ENCODE data around the gene RAB40A.

Gene RAB40A

DNA sequence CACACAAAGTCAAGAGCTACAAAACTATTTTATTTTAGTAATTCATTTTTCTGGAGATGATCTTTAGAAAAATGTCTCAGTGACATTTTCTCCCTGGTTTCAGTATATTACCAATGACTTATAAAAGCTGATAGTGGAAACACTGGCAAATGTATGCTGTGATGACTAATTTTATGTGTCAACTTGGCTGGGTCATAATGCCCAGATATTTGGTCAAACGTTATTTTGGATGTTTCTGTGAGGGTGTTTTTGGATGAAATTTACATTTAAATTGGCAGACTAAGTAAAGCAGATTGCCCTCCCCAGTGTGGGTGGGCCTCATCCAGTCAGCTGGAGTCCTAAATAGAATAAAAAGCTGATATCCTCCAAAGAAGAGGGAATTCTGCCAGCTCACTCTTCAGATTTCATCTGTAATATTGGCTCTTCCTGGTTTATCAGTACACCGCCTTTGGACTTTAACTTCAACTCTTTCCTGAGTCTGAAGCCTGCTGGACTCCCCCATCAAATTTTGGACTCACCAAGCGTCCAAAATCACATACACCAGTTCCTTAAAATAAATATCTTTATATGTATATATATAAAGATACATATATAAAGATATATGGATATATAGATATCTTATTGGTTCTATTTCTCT lies 31.2 kb upstream of the RAB40A start:
- H3K4me2 ChIP-seq (ENCODE audit: low read length, poor library complexity, severe bottlenecking) = no peak overlapping the region
- H3K23ac ChIP-seq (ENCODE audit: low read length in 2 of 2) = no peak overlapping the region
- H2BK12ac ChIP-seq (ENCODE audit: low read length in 2 of 2) = no peak overlapping the region
- no peak overlapping the region for H4K8ac ChIP-seq (ENCODE audit: low read length)
- H2BK15ac ChIP-seq (ENCODE audit: low read depth, poor library complexity, severe bottlenecking) = no peak overlapping the region
- no peak overlapping the region for H3K14ac ChIP-seq (ENCODE audit: low read length in 2 of 2)
- no peak overlapping the region for H2AFZ ChIP-seq (ENCODE audit: low read depth, low read length)
- H3K4me3 ChIP-seq (ENCODE audit: insufficient read depth in 1 of 2, low read depth in 1 of 2, low read length in 2 of 2) = no peak overlapping the region
- H3K9ac ChIP-seq (ENCODE audit: low read length) = peak overlapping the region; percentile 58
- H3K36me3 ChIP-seq (ENCODE audit: control insufficient read depth in 1 of 2, insufficient read depth in 2 of 2, low read depth in 1 of 2, low read length in 2 of 2) = no peaks in the 10 kb centered on the region
- no peaks in the 10 kb centered on the region for H3K79me1 ChIP-seq (replicated peaks; ENCODE audit: low read length, poor library complexity, severe bottlenecking)
- 67% methylated on average over 1 of the region's 3 CpGs for WGBS
- no peak overlapping the region for H2AK5ac ChIP-seq (ENCODE audit: low read length, severe bottlenecking)
- no peak overlapping the region for H3K18ac ChIP-seq (ENCODE audit: low read depth in 1 of 2, low read length in 2 of 2)
- H3K9me3 ChIP-seq (ENCODE audit: control insufficient read depth, low read length) = peaks cover 10% of the 10 kb centered on the region
- no peak overlapping the region for H2BK5ac ChIP-seq (ENCODE audit: low read depth, low read length, poor library complexity, severe bottlenecking)
- no peak overlapping the region for H3K27ac ChIP-seq (ENCODE audit: low read length, poor library complexity, severe bottlenecking)
- DNase-seq = no peak
- H3K4me1 ChIP-seq (ENCODE audit: control insufficient read depth, insufficient read depth, low read depth, low read length) = no peaks in the 10 kb centered on the region
- no peak overlapping the region for H3K4ac ChIP-seq (ENCODE audit: low read depth in 1 of 2, low read length in 2 of 2)
- no peak overlapping the region for H2BK120ac ChIP-seq (ENCODE audit: low read depth, low read length)
- peaks cover 0 to 19% of the 10 kb centered on the region in 2 experiments for H3K27me3 ChIP-seq (ENCODE audit: control insufficient read depth in 1 of 2, insufficient read depth in 1 of 2, low read length in 2 of 2)
- no peak overlapping the region for H4K91ac ChIP-seq (ENCODE audit: low read length)

- H2AFZ ChIP-seq (ENCODE audit: low read depth, low read length) = no peak overlapping the region
- no peak overlapping the region for H2BK120ac ChIP-seq (ENCODE audit: low read depth, low read length)
- no peaks in the 10 kb centered on the region for H3K79me1 ChIP-seq (replicated peaks; ENCODE audit: low read length, poor library complexity, severe bottlenecking)
- no peak overlapping the region for H2AK5ac ChIP-seq (ENCODE audit: low read length, severe bottlenecking)
- no peaks in the 10 kb centered on the region for H3K4me1 ChIP-seq (ENCODE audit: control insufficient read depth, insufficient read depth, low read depth, low read length)
- H2BK15ac ChIP-seq (ENCODE audit: low read depth, poor library complexity, severe bottlenecking) = no peak overlapping the region
- no peak overlapping the region for H3K4me2 ChIP-seq (ENCODE audit: low read length, poor library complexity, severe bottlenecking)
- H4K8ac ChIP-seq (ENCODE audit: low read length) = no peak overlapping the region
- no peak overlapping the region for H2BK5ac ChIP-seq (ENCODE audit: low read depth, low read length, poor library complexity, severe bottlenecking)
- peaks cover 0 to 13% of the 10 kb centered on the region in 2 experiments for H3K27me3 ChIP-seq (ENCODE audit: control insufficient read depth in 1 of 2, insufficient read depth in 1 of 2, low read length in 2 of 2)
- no peak for DNase-seq
- H3K14ac ChIP-seq (ENCODE audit: low read length in 2 of 2) = no peak overlapping the region
- no peak overlapping the region for H2BK12ac ChIP-seq (ENCODE audit: low read length in 2 of 2)
- no peak overlapping the region for H3K18ac ChIP-seq (ENCODE audit: low read depth in 1 of 2, low read length in 2 of 2)
- H3K27ac ChIP-seq (ENCODE audit: low read length, poor library complexity, severe bottlenecking) = no peak overlapping the region
- H3K9me3 ChIP-seq (ENCODE audit: control insufficient read depth, low read length) = peaks cover 10% of the 10 kb centered on the region
- no peak overlapping the region for H3K4me3 ChIP-seq (ENCODE audit: insufficient read depth in 1 of 2, low read depth in 1 of 2, low read length in 2 of 2)
- H3K9ac ChIP-seq (ENCODE audit: low read length) = peak overlapping the region; percentile 58
- no peak overlapping the region for H3K4ac ChIP-seq (ENCODE audit: low read depth in 1 of 2, low read length in 2 of 2)
- no peak overlapping the region for H4K91ac ChIP-seq (ENCODE audit: low read length)
- H3K23ac ChIP-seq (ENCODE audit: low read length in 2 of 2) = no peak overlapping the region
- WGBS = 82% methylated on average over 2 of the region's 3 CpGs
- no peaks in the 10 kb centered on the region for H3K36me3 ChIP-seq (ENCODE audit: control insufficient read depth in 1 of 2, insufficient read depth in 2 of 2, low read depth in 1 of 2, low read length in 2 of 2)
Observed at GRCh38 chrX:103549916-103550315, 30.6 kb upstream of the RAB40A start.

DNA sequence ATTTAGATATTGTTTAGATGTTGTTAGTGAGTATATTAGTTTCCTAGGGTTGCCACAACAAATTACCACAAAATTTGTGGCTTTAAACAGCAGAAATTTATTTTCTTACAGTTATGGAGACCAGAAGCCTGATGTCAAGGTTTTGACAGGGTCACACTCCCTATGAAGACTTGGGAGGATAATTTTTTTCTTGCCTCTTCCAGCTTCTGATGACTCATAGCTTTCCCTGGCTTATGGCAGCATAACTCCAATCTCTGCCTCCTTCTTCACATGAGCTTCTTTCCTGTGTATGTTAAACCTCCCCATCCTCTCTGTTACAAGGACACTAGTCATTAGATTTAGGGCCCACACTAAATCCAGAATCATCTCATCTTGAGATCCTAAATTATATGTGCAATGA lies 20.9 kb upstream of the RAB40A start:
- Histone ChIP-seq H3K27me3 (ENCODE audit: control insufficient read depth in 1 of 2, insufficient read depth in 1 of 2, low read length in 2 of 2) (peaks cover 0 to 19% of the 10 kb centered on the region in 2 experiments), H3K4me1 (ENCODE audit: control insufficient read depth, insufficient read depth, low read depth, low read length) (no peaks in the 10 kb centered on the region), H3K23ac (ENCODE audit: low read length in 2 of 2) (no peak overlapping the region), H3K14ac (ENCODE audit: low read length in 2 of 2) (no peak overlapping the region), H3K9me3 (ENCODE audit: control insufficient read depth, low read length) (no peaks in the 10 kb centered on the region), H2BK15ac (ENCODE audit: low read depth, poor library complexity, severe bottlenecking) (no peak overlapping the region), H2AFZ (ENCODE audit: low read depth, low read length) (no peak overlapping the region), H2BK5ac (ENCODE audit: low read depth, low read length, poor library complexity, severe bottlenecking) (no peak overlapping the region), H3K79me1 (replicated peaks; ENCODE audit: low read length, poor library complexity, severe bottlenecking) (no peaks in the 10 kb centered on the region), H2BK120ac (ENCODE audit: low read depth, low read length) (no peak overlapping the region), H3K18ac (ENCODE audit: low read depth in 1 of 2, low read length in 2 of 2) (no peak overlapping the region), H3K36me3 (ENCODE audit: control insufficient read depth in 1 of 2, insufficient read depth in 2 of 2, low read depth in 1 of 2, low read length in 2 of 2) (no peaks in the 10 kb centered on the region), H3K9ac (ENCODE audit: low read length) (peak overlapping the region; percentile 11), H3K27ac (ENCODE audit: low read length, poor library complexity, severe bottlenecking) (no peak overlapping the region), H3K4ac (ENCODE audit: low read depth in 1 of 2, low read length in 2 of 2) (no peak overlapping the region), H3K4me3 (ENCODE audit: insufficient read depth in 1 of 2, low read depth in 1 of 2, low read length in 2 of 2) (no peak overlapping the region), H4K91ac (ENCODE audit: low read length) (no peak overlapping the region), H2AK5ac (ENCODE audit: low read length, severe bottlenecking) (no peak overlapping the region), H3K4me2 (ENCODE audit: low read length, poor library complexity, severe bottlenecking) (no peak overlapping the region), H2BK12ac (ENCODE audit: low read length in 2 of 2) (no peak overlapping the region), H4K8ac (ENCODE audit: low read length) (no peak overlapping the region)
- DNase-seq = peak; percentile 10

DNA sequence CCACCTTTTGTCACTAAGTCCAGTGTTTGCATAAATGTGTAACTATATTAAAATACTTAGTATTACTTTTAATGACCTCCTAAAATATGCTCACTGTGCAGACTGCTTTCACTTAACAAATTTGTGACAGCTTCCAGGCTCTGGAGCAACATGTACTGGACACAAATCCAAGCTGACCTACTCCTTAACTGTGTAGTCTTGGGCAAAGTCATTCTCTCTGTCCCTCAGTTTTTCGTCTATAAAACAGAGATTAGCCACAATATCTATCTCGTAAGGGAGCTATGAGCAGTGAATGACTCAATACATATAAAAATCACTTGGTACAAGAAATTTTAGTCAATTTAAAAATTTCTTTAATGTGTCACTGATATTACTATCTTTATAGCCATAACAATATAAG lies 20.4 kb upstream of the RAB40A start:
- Histone ChIP-seq H3K14ac (ENCODE audit: low read length in 2 of 2) (no peak overlapping the region), H2AK5ac (ENCODE audit: low read length, severe bottlenecking) (no peak overlapping the region), H2BK120ac (ENCODE audit: low read depth, low read length) (no peak overlapping the region), H3K4me1 (ENCODE audit: control insufficient read depth, insufficient read depth, low read depth, low read length) (no peaks in the 10 kb centered on the region), H3K9ac (ENCODE audit: low read length) (peak overlapping the region; percentile 11), H3K4me2 (ENCODE audit: low read length, poor library complexity, severe bottlenecking) (no peak overlapping the region), H3K18ac (ENCODE audit: low read depth in 1 of 2, low read length in 2 of 2) (no peak overlapping the region), H3K79me1 (replicated peaks; ENCODE audit: low read length, poor library complexity, severe bottlenecking) (no peaks in the 10 kb centered on the region), H3K36me3 (ENCODE audit: control insufficient read depth in 1 of 2, insufficient read depth in 2 of 2, low read depth in 1 of 2, low read length in 2 of 2) (no peaks in the 10 kb centered on the region), H3K27me3 (ENCODE audit: control insufficient read depth in 1 of 2, insufficient read depth in 1 of 2, low read length in 2 of 2) (peaks cover 0 to 20% of the 10 kb centered on the region in 2 experiments), H4K8ac (ENCODE audit: low read length) (no peak overlapping the region), H2BK12ac (ENCODE audit: low read length in 2 of 2) (no peak overlapping the region), H3K4me3 (ENCODE audit: insufficient read depth in 1 of 2, low read depth in 1 of 2, low read length in 2 of 2) (no peak overlapping the region), H3K9me3 (ENCODE audit: control insufficient read depth, low read length) (no peaks in the 10 kb centered on the region), H3K23ac (ENCODE audit: low read length in 2 of 2) (no peak overlapping the region), H2AFZ (ENCODE audit: low read depth, low read length) (no peak overlapping the region), H4K91ac (ENCODE audit: low read length) (no peak overlapping the region), H3K4ac (ENCODE audit: low read depth in 1 of 2, low read length in 2 of 2) (no peak overlapping the region), H3K27ac (ENCODE audit: low read length, poor library complexity, severe bottlenecking) (no peak overlapping the region), H2BK5ac (ENCODE audit: low read depth, low read length, poor library complexity, severe bottlenecking) (no peak overlapping the region), H2BK15ac (ENCODE audit: low read depth, poor library complexity, severe bottlenecking) (no peak overlapping the region)
- no CpG with 5 or more reads among the region's 2 CpGs for WGBS
- DNase-seq = no peak
